CD4-positive, alpha-beta T cell treated with Interleukin-6 at 100 ng/mL for 8 hours (primary cell): ENCODE results near the gene FAM237B.

Experiments used
- DNase-seq: peaks from one replicate; pipeline ENCODE4 v3.0.0-alpha.2; 2020; ENCODE audit warnings: mixed read lengths, low spot score

The FAM237B gene

GRCh38 chr7:90290244-90291113, 30.6 kb downstream of the FAM237B start:
- no peak for DNase-seq

GRCh38 chr7:90288154-90288553, 33.0 kb downstream of the FAM237B start:
- DNase-seq: no peak

- no peak for DNase-seq
Measured at GRCh38 chr7:90276033-90276728, 44.9 kb downstream of the FAM237B start.

- DNase-seq: no peak
Measured at GRCh38 chr7:90274161-90274560, 46.9 kb downstream of the FAM237B start.

GRCh38 chr7:90272242-90272641, 48.9 kb downstream of the FAM237B start:
- DNase-seq: no peak

GRCh38 chr7:90271753-90272152, 49.4 kb downstream of the FAM237B start:
- DNase-seq: no peak

- no peak for DNase-seq
Measured at GRCh38 chr7:90270431-90271178, 50.5 kb downstream of the FAM237B start.

GRCh38 chr7:90269163-90269562, 51.9 kb downstream of the FAM237B start:
- no peak for DNase-seq

- DNase-seq: no peak
Measured at GRCh38 chr7:90267263-90267858, 53.7 kb downstream of the FAM237B start.

GRCh38 chr7:90266808-90267207, 54.3 kb downstream of the FAM237B start:
- no peak for DNase-seq
